HG02885 (cell line): ENCODE results near the gene OBSL1.

ENCODE experiments used
- ATAC-seq: cut with Tn5 transposase; IDR thresholded peaks from one replicate; pipeline ENCODE4 v1.9.1; 2021; ENCODE audit warnings: mild to moderate bottlenecking; ENCODE audit not compliant: unreplicated experiment, poor library complexity

OBSL1 gene

DNA sequence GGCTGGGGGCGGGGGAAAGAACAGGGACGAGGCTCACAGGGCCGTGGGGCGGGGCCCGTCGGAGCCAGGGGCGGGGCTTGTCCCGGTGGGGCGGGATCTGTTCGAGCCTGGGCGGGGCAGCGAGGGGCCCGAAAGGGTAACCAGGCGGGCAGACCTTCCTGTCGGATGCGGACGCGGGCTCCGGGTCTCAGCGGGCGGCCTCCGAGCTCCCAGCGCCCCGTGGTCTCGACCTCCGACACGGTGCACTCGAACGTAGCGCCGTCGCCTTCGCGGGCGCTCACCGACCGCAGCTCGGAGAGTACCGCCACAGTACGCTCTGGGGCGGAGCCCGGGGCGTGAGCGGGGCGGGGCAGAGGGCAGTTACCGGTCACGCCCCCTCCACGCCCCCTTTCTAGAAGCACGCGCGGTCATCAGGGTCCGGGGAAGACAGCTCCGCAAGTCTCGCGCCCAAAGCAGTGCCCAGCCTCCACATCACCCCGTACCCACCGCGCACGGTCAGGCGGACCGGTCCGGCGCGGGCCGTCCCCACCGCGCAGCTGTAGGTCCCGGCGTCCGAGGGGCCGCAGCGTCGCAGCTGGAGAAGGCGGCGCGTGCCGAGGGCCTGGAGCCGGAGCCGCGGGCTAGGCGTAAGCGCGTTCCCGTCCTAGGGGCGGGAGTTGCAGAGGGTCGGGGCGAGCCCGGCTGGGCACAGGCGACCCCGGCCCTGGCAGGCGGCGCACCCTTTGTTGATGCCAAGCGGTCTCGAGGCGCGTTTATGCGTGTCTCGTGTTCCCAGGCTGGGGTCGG is 18.8 kb downstream of the OBSL1 start:
- peak; percentile 95 for ATAC-seq

DNA sequence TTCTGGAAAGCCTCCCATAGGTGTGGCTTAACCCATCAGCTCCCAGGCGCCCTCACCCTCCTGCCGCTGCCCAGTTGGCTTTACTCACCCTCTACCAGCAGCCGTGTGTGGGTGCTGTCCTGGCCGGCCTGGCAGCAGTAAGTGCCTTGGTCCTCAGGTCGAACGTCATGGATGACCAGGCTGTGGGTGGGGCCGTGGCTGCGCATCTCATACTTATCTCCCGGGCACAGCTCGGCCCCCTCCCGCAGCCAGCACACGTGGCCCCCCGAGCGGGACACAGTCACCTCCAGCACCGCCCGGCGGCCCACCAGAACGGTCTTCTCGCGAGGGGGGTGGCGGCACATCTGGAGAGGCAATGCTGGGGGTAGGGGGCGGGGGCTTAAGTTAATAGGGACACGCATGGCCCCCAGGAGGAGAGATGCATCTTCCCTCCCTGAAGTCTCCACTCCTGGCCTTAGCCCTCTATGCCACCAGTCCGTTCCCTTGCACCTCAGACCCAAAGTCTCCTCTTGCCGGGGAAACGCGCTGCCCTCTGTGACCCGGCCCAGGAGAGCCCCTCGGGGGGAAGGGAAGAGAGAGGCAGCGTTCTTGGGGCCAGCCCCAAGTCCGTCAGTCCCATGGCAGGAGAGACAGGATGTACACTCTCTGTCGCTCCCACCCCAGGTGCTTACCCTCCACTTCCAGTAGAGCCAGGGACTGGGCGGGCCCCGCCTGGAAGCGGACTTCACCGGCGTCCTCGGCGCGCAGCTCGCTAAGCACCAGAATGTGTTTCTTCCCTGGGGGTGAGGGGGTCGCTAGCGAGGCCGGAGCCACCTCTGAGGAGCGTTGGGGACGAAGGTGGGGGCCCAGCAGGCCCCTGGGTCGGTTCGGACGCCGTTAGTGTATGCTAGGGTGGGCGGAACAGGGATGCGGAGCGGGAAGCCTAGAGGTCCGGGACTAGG is 19.6 kb downstream of the OBSL1 start:
- ATAC-seq = peak; percentile 4

GRCh38 chr2:219549619-219550018 is 21.7 kb downstream of the OBSL1 start:
- no peak for ATAC-seq

DNA sequence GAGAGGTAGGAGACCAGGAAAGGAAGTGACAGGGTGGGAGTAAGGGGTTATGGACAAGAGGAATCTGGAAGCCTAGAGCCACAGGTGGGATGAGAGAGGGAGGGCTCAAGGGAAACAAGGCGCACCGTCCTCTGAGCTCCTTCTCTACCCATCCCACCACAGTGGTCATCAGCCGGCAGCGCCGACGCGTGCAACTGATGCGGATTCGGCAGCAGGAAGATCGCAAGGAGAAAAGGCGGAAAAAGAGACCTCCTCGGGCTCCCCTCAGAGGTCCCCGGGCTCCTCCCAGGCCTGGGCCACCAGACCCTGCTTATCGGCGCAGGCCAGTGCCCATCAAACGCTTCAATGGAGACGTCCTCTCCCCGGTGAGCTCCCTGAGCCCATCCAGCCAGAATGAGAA is 22.3 kb downstream of the OBSL1 start:
- ATAC-seq = no peak

DNA sequence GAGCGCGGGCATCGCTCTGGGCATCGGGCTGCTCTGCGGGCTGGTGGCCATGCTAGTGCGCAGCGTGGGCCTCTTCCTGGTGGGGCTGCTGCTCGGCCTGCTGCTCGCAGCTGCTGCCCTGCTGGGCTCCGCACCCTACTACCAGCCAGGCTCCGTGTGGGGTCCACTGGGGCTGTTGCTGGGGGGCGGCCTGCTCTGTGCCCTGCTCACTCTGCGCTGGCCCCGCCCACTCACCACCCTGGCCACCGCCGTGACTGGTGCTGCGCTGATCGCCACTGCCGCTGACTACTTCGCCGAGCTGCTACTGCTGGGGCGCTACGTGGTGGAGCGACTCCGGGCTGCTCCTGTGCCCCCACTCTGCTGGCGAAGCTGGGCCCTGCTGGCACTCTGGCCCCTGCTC is 23.7 kb downstream of the OBSL1 start:
- no peak for ATAC-seq

DNA sequence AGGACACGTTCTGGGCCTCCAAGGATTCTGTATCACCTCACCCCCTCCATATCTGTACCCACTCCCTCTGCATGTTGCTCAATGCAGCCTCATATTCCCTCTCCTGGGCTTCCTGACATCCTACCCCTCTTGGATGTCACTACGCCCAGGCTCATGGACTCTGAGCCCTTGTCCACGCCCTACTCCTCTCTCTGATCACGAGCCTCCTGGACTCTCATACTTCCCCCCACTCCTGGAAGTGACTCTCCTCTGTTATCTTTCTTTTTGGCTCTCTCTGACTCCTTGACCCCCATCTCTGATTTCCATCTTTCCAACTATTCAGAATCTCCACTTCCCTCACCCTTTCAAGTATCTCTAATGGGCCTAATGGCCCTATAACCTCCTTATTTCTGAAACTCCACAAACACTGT is 25.4 kb downstream of the OBSL1 start:
- no peak for ATAC-seq

- no peak for ATAC-seq
Measured at GRCh38 chr2:219545295-219545942, 25.9 kb downstream of the OBSL1 start.

DNA sequence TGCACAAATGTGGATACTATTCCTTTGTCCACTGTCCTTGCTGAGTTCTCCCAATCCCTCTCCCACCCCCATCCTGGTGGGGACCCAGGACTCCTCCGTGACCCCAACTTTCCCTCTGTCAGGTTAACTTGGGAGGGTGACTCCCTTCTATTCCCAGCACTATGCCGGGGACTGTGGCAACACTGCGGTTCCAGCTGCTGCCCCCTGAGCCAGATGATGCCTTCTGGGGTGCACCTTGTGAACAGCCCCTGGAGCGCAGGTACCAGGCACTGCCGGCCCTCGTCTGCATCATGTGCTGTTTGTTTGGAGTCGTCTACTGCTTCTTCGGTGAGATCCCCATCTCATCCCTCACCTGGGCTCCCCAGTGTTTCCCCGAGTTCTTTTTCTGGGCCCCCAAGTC is 26.8 kb downstream of the OBSL1 start:
- ATAC-seq = no peak

- ATAC-seq = peak; percentile 78
Measured at GRCh38 chr2:219543596-219544358, 27.6 kb downstream of the OBSL1 start, which contains the start of the genes CHPF and TMEM198. TSS of gene CHPF (minus strand) at chr2:219543809. CDS start at chr2:219543538, 271 bp downstream. TSS of gene TMEM198 (plus strand) at chr2:219544028. CDS start at chr2:219544728, 700 bp downstream.

DNA sequence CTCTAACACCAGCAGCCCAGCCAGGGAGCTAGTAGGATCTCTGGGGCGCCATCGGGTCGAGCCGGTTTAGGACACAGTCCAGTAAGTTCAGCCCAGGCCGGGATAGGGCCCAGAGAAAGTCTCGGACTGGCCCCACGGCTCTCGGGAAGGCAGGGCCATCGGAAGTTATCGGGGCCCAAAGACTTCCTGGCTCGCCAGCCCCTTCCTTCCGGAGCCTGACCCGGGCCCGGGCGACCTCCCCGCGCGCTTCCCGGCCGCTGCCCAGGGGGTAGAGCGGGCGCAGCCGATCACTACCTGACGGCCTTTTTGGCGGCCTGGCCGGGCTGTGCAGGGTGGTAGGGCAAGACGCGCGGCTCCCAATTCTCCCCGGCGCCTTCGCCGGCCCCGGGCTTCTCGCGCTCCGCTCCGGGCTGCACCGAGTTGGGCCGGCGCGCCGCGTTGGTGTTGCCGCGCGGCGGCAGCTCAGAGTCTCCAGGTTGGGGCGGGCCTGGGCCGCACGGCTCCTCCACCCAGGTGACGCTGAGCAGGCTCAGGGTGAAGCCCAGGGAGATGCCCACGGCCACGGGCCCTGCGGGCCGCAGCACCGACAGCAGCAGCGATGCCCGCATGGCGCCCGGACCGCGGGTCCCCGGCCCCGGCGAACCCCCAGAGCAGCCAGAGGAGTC is 28.3 kb downstream of the OBSL1 start:
- ATAC-seq = peak; percentile 29

DNA sequence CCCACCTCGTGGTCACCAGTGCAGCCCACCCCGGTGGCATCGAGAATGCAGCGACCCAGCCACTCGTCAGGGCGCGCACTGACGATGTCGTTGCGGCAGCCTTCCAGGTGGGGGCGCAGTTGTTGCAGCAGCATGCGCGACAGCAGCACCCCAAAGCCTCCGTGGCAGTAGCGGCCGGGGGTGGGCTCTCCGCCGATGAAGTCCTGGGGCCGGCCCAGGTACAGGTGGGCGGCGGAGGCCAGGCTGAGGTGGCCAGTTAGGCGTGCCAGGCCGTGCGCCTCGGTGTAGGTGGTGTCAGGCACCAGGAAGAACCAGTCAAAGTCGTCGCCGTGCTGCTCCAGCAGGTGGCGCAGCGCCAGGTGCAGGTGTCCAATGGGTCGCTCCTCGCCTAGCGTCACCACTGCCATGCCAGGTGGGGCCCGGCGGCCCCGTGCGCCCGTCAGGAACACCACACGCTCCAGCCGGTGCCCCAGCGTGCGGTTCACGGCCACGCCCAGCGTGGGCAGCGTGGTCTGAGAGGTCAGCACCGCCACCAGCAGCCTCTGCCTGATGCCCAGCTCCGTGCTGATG is 29.6 kb downstream of the OBSL1 start:
- ATAC-seq = peak; percentile 55

- no peak for ATAC-seq
Measured at GRCh38 chr2:219540784-219541504, 30.4 kb downstream of the OBSL1 start.

DNA sequence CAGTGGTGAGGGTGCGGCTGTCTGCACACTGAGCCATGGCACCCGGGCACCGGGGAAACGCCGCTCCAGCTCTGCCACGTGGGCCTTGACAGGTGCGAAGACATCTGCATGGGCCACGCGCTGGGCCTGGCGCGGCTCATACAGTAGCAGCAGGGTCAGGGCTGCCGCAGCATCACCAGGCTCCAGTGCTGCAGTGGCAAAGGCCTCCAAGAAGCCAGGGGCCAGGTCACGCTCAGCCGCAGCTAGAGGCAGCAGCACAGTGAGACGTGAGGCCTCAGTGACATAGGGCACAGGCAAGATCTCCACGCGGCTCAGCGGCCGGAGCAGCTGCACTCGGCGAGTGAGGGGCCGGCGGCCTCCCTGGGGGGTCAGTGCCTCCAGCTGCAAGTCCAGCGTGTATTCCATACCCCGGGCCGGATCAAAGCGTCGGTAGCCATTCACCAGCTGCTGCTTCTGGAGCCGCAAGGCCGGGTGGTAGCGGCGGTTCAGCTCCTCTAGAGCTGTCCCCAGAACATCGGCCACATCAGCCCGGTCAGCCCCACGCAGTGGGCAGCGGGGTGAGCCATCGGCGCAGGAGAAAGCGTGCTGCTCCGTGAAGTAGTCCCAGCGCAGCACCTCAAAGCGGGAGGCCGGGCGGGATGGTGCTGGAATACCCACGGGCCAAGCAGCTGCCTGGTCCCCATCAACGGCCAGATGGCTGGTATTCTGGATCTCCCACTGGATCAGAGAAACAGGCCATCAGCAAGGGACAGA is 31.2 kb downstream of the OBSL1 start:
- ATAC-seq = no peak

GRCh38 chr2:219538956-219539788 is 32.2 kb downstream of the OBSL1 start:
- ATAC-seq = no peak

GRCh38 chr2:219538504-219538951 is 32.8 kb downstream of the OBSL1 start:
- no peak for ATAC-seq

- ATAC-seq = no peak
Measured at GRCh38 chr2:219537657-219538488, 33.5 kb downstream of the OBSL1 start.
